Keratinocyte (primary cell): ENCODE results near the gene NAV3. TPM values are rescaled to one million over a fixed set of nuclear protein-coding genes. Genes with fewer than 3 reads are reported as not detected.

Experiments used
- DNase-seq: peaks from one replicate; pipeline ENCODE4 v3.0.0-alpha.2; 2011; ENCODE audit warnings: low read depth, missing footprints, low spot score
- FAIRE-seq: peaks from 2 replicates; lab custom pipeline; 2011; peaks lifted over from hg19 to GRCh38; lab: Jason Lieb, UNC
- H2AFZ ChIP-seq: 2 replicates; pipeline ENCODE4 v1.6.0; 2012; ENCODE audit warnings: low read length, control low read depth, inconsistent platforms; ENCODE audit not compliant: control insufficient read depth
- H3K27ac ChIP-seq: 2 replicates; pipeline ENCODE4 v1.5.1; 2011; ENCODE audit warnings: low read length; ENCODE audit not compliant: control insufficient read depth, insufficient read depth
- H3K27me3 ChIP-seq: 3 replicates; pipeline ENCODE4 v1.6.0; 2011; ENCODE audit warnings: low read length; ENCODE audit not compliant: control insufficient read depth, insufficient read depth; ENCODE audit errors: extremely low read depth
- H3K36me3 ChIP-seq, 2 experiments: 2 replicates in 1 of 2; 3 replicates in 1 of 2; pipeline ENCODE4 v1.5.1; 2011; ENCODE audit warnings: low read length in 2 of 2, mild to moderate bottlenecking in 1 of 2; ENCODE audit not compliant: control insufficient read depth in 2 of 2, insufficient read depth in 2 of 2; ENCODE audit errors: extremely low read depth in 1 of 2
- H3K4me1 ChIP-seq: 3 replicates; pipeline ENCODE4 v1.5.1; 2011; ENCODE audit warnings: low read length; ENCODE audit not compliant: control insufficient read depth, insufficient read depth; ENCODE audit errors: extremely low read depth
- H3K4me2 ChIP-seq: 3 replicates; pipeline ENCODE4 v1.6.0; 2011; ENCODE audit warnings: low read depth, low read length; ENCODE audit not compliant: control insufficient read depth, insufficient read depth; ENCODE audit errors: extremely low read depth
- H3K4me3 ChIP-seq, 3 experiments: fragments of 200-600 bp in 1 of 3; sonication (generic) in 1 of 3; 2 replicates in 2 of 3; 3 replicates in 1 of 3; pipeline ENCODE4 v1.5.1; 2011 to 2016; ENCODE audit warnings: low read length in 3 of 3, mild to moderate bottlenecking in 3 of 3, control low read depth in 2 of 3, inconsistent platforms in 1 of 3, low read depth in 1 of 3, mixed read lengths in 1 of 3, mixed run types in 1 of 3, moderate library complexity in 1 of 3; ENCODE audit not compliant: control insufficient read depth in 2 of 3, insufficient read depth in 2 of 3; ENCODE audit errors: extremely low read depth in 1 of 3
- H3K79me2 ChIP-seq: 2 replicates; pipeline ENCODE4 v1.6.0; 2012; ENCODE audit warnings: low read length; ENCODE audit not compliant: control insufficient read depth, insufficient read depth
- H3K9ac ChIP-seq: 3 replicates; pipeline ENCODE4 v1.6.0; 2011; ENCODE audit warnings: low read length; ENCODE audit not compliant: control insufficient read depth, insufficient read depth; ENCODE audit errors: extremely low read depth
- H3K9me1 ChIP-seq: 3 replicates; pipeline ENCODE4 v1.6.0; 2011; ENCODE audit warnings: low read length; ENCODE audit not compliant: control insufficient read depth, insufficient read depth; ENCODE audit errors: extremely low read depth
- H3K9me3 ChIP-seq: 2 replicates; pipeline ENCODE4 v1.5.1; 2012; ENCODE audit warnings: low read depth, low read length; ENCODE audit not compliant: control insufficient read depth
- H4K20me1 ChIP-seq: 3 replicates; pipeline ENCODE4 v1.6.0; 2011; ENCODE audit warnings: low read length; ENCODE audit not compliant: control insufficient read depth, insufficient read depth; ENCODE audit errors: extremely low read depth
- CTCF ChIP-seq, 3 experiments: IDR thresholded peaks in 1 of 3; conservative IDR thresholded peaks in 1 of 3; optimal IDR thresholded peaks in 1 of 3; 2 replicates in 2 of 3; 3 replicates in 1 of 3; pipeline versions ENCODE3 to v1.5.1; 2011; ENCODE audit warnings: low read length in 3 of 3, mild to moderate bottlenecking in 3 of 3, moderate library complexity in 2 of 3, control low read depth in 1 of 3, inconsistent platforms in 1 of 3; ENCODE audit not compliant: insufficient read depth in 2 of 3; ENCODE audit errors: extremely low read depth in 1 of 3
- EZH2 ChIP-seq: IDR thresholded peaks from one replicate; pipeline ENCODE4 v1.6.1; 2012; ENCODE audit warnings: inconsistent platforms, mild to moderate bottlenecking, low read length, moderate library complexity
- dilution Hi-C: fragments of 300-500 bp; cut with MboI; formaldehyde crosslinking; loops from one replicate; pipeline ENCODE4 v1.7.0; 2020; ENCODE audit warnings: low sequenced_read_pairs; ENCODE audit not compliant: extremely low pct_ligation_motif_present
- polyA plus RNA-seq, 5 experiments: library from polyadenylated mRNA; depleted of rRNA in 3 of 5; stranded (reverse) in 3 of 5; stranded (forward) in 1 of 5; unstranded in 1 of 5; fragments of >200 nt; gene quantifications; 1 replicate in 1 of 5; 2 replicates in 3 of 5; 3 replicates in 1 of 5; pipeline versions ENCODE4 v1.2.1 to v1.2.3, GENCODE V29; 2011 to 2012; ENCODE audit warnings: missing spikeins in 2 of 5, low read depth in 1 of 5, low replicate concordance in 1 of 5

The NAV3 gene
- polyA plus RNA-seq, 1 donor (not counting 4 experiments of a cell fraction or from before 2014, with no cell fraction given), result 22.6 TPM

DNA sequence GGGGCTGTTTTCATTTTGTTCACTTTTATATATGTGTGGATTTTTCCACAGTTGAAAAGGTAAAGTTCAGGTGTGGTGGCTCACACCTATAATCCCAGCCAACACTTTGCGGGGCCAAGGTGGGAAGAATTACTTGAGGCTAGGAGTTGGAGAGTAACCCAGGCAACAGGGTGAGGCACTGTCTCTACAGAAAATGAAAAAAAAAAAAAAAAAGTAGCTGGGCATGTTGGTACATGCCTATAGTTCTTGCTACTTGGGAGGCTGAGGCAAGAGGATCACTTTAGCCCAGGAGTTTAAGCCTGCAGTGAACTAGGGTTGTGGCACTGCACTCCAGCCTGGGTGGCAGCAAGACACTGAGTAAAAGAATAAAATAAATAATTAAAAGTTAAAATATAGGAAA, 326.5 kb downstream of the NAV3 start:
- no peak for TF ChIP-seq CTCF (optimal IDR thresholded peaks at IDR 0.05 in 1 of 3, IDR thresholded peaks at IDR 0.05 in 1 of 3, conservative IDR thresholded peaks at IDR 0.05 in 1 of 3; ENCODE audit: extremely low read depth in 1 of 3, insufficient read depth in 2 of 3, low read length in 3 of 3)
- no peak for TF ChIP-seq EZH2
- FAIRE-seq, result no peak
- no peaks in the 10 kb centered on the region for H3K27me3 ChIP-seq

GRCh38 chr12:78164154-78164553, 333.5 kb downstream of the NAV3 start:
- FAIRE-seq, result no peak
- no peaks in the 10 kb centered on the region for H3K4me1 ChIP-seq

More for the DNA sequence above, 326.5 kb downstream of the NAV3 start:
- Histone ChIP-seq H3K9me3 (no peaks in the 10 kb centered on the region), H3K79me2 (no peaks in the 10 kb centered on the region), H4K20me1 (no peaks in the 10 kb centered on the region), H2AFZ (no peak overlapping the region), H3K9me1 (no peaks in the 10 kb centered on the region), H3K4me3 (no peak overlapping the region), H3K36me3 (peaks cover 2% of the 10 kb centered on the region in 2 experiments), H3K4me2 (peak overlapping the region; percentile 24), H3K4me1 (peaks cover 15% of the 10 kb centered on the region), H3K9ac (no peak overlapping the region), H3K27ac (peak overlapping the region; percentile 0)
- no peak for DNase-seq
- dilution Hi-C loops, result no loop called here

More at GRCh38 chr12:78164154-78164553, 333.5 kb downstream of the NAV3 start:
- Histone ChIP-seq H3K4me2 (no peak overlapping the region), H2AFZ (no peak overlapping the region), H3K27ac (no peak overlapping the region), H3K9me1 (no peaks in the 10 kb centered on the region), H3K9ac (no peak overlapping the region), H3K27me3 (no peaks in the 10 kb centered on the region), H4K20me1 (no peaks in the 10 kb centered on the region), H3K79me2 (no peaks in the 10 kb centered on the region), H3K9me3 (no peaks in the 10 kb centered on the region), H3K4me3 (no peak overlapping the region), H3K36me3 (peaks cover 0 to 3% of the 10 kb centered on the region in 2 experiments)
- no peak for DNase-seq
- TF ChIP-seq EZH2, result no peak
- no peak for TF ChIP-seq CTCF (optimal IDR thresholded peaks at IDR 0.05 in 1 of 3, IDR thresholded peaks at IDR 0.05 in 1 of 3, conservative IDR thresholded peaks at IDR 0.05 in 1 of 3; ENCODE audit: extremely low read depth in 1 of 3, insufficient read depth in 2 of 3, low read length in 3 of 3)
- dilution Hi-C loops, result no loop called here
